Vagina (tissue), 2 donors: ENCODE data around the gene KIAA2012.

Experiments
- POLR2A ChIP-seq, 2 donors: fragments of 450-650 bp; IDR thresholded peaks; one replicate each; pipeline ENCODE4 v1.6.1; 2017; ENCODE audit warnings: antibody characterized with exemption in 2 of 2, mild to moderate bottlenecking in 2 of 2, moderate library complexity in 2 of 2
- TF ChIP-seq, protein P1 (sequence below), 3 experiments: fragments of 450-650 bp in 2 of 3; fragments of 200-600 bp in 1 of 3; sonication (generic) in 1 of 3; IDR thresholded peaks; one replicate each; pipeline ENCODE4 v1.5.1; 2017 to 2019; ENCODE audit warnings: antibody characterized with exemption in 3 of 3, mild to moderate bottlenecking in 2 of 3, moderate library complexity in 2 of 3

DNA sequence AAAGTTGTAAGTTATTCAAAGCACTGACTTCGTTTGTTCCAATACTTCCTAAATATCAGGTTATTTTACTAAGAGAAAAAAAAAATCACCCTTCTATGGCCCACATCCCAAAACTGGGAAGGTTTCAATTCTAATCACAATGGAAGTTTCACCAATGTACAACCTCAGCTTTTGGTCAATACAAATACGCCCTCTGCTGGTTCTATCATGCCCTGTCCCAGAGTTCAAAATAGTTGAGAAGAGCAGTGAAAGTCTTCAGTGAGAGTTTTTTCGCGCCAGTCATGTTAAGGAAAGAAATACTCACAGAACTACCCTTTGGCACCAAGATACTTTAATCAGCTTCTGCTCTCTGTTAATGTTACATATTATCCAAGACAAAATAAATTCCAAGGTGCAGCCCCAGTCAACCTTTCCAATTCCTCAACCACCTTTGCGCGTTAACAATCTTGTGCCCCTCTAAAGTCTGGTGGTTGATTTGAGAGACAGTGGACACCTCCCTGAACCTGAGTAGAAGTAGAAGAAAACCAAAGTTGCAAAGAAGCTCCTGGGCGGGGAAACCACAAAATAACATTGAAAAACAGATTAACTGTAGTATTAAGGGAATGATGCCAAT is 105.4 kb downstream of the KIAA2012 start:
- no peak for TF ChIP-seq POLR2A (IDR thresholded peaks at IDR 0.05)
- TF ChIP-seq, protein P1, sequence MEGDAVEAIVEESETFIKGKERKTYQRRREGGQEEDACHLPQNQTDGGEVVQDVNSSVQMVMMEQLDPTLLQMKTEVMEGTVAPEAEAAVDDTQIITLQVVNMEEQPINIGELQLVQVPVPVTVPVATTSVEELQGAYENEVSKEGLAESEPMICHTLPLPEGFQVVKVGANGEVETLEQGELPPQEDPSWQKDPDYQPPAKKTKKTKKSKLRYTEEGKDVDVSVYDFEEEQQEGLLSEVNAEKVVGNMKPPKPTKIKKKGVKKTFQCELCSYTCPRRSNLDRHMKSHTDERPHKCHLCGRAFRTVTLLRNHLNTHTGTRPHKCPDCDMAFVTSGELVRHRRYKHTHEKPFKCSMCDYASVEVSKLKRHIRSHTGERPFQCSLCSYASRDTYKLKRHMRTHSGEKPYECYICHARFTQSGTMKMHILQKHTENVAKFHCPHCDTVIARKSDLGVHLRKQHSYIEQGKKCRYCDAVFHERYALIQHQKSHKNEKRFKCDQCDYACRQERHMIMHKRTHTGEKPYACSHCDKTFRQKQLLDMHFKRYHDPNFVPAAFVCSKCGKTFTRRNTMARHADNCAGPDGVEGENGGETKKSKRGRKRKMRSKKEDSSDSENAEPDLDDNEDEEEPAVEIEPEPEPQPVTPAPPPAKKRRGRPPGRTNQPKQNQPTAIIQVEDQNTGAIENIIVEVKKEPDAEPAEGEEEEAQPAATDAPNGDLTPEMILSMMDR (IDR thresholded peaks at IDR 0.05) = peak; percentile 69 to 87 (median 70)
